ENCODE results near the gene PML.

Gene PML

GRCh38 chr15:73951601-73952000, 42.9 kb upstream of the PML start:
- Histone ChIP-seq H3K9ac (ENCODE audit: low read length) (peak overlapping the region; percentile 4), H3K4me1 (ENCODE audit: control insufficient read depth, insufficient read depth, low read length) (peaks cover 18% of the 10 kb centered on the region), H3K9me3 (ENCODE audit: control insufficient read depth, insufficient read depth, low read depth, low read length) (no peaks in the 10 kb centered on the region), H3K36me3 (ENCODE audit: control insufficient read depth, insufficient read depth, low read length) (peaks cover 8% of the 10 kb centered on the region), H3K4me3 (ENCODE audit: low read depth, low read length) (no peak overlapping the region), H3K27me3 (ENCODE audit: control insufficient read depth, insufficient read depth, low read length) (no peaks in the 10 kb centered on the region), H3K27ac (ENCODE audit: low read depth, low read length) (no peak overlapping the region; the same call in 1 of the 2 replicates)

DNA sequence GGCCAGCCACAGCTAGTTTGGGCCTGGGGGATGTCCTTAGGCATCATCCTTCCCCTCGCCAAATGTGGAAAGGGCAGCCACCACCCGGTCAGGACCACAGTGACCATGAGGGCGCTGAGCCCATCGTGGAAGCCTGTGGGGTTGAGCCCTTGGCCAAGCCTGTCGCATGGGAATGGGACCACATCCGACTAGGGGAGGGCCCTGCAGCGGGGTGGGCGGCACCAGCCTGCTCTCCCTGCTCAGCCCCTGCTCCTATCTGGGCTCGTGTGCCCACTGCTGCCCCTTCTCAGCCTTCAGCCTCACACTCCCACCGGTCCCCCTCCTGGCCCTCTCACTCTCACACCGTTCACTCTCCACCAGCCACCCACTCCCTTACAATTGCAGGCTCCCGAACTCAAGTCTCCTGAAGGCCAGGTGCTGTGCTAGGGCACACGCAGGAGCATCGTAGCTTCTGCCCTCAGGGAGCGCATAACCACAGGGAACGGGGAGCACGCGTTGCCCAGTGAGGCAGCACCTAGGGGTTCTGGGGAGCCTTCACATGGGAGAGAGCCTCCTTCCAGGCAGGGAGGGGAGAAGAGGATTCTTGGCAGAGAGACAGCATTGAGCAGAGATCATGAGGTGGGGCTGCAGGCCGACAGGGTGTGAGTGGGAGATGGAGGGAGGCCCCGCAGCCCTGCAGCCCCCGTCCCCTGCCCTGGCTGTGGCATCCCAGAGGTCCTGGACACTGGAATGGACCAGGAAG, 42.2 kb upstream of the PML start:
- Histone ChIP-seq H3K9ac (ENCODE audit: low read length) (no peak overlapping the region), H3K4me3 (ENCODE audit: low read depth, low read length) (no peak overlapping the region), H3K27me3 (ENCODE audit: control insufficient read depth, insufficient read depth, low read length) (no peaks in the 10 kb centered on the region), H3K36me3 (ENCODE audit: control insufficient read depth, insufficient read depth, low read length) (peaks cover 5% of the 10 kb centered on the region), H3K4me1 (ENCODE audit: control insufficient read depth, insufficient read depth, low read length) (peaks cover 18% of the 10 kb centered on the region), H3K27ac (ENCODE audit: low read depth, low read length) (no peak overlapping the region), H3K9me3 (ENCODE audit: control insufficient read depth, insufficient read depth, low read depth, low read length) (no peaks in the 10 kb centered on the region)

- Histone ChIP-seq H3K27me3 (ENCODE audit: control insufficient read depth, insufficient read depth, low read length) (no peaks in the 10 kb centered on the region), H3K9ac (ENCODE audit: low read length) (no peak overlapping the region), H3K4me1 (ENCODE audit: control insufficient read depth, insufficient read depth, low read length) (peaks cover 18% of the 10 kb centered on the region), H3K9me3 (ENCODE audit: control insufficient read depth, insufficient read depth, low read depth, low read length) (no peaks in the 10 kb centered on the region), H3K36me3 (ENCODE audit: control insufficient read depth, insufficient read depth, low read length) (peaks cover 5% of the 10 kb centered on the region), H3K4me3 (ENCODE audit: low read depth, low read length) (no peak overlapping the region), H3K27ac (ENCODE audit: low read depth, low read length) (no peak overlapping the region)
Observed at GRCh38 chr15:73952913-73953750, 41.4 kb upstream of the PML start.

- Histone ChIP-seq H3K4me1 (ENCODE audit: control insufficient read depth, insufficient read depth, low read length) (peaks cover 18% of the 10 kb centered on the region), H3K9ac (ENCODE audit: low read length) (no peak overlapping the region)
Observed at GRCh38 chr15:73954188-73955145, 40.0 kb upstream of the PML start.

GRCh38 chr15:73955326-73955725, 39.2 kb upstream of the PML start:
- Histone ChIP-seq H3K27ac (ENCODE audit: low read depth, low read length) (no peak overlapping the region), H3K9me3 (ENCODE audit: control insufficient read depth, insufficient read depth, low read depth, low read length) (no peaks in the 10 kb centered on the region), H3K4me3 (ENCODE audit: low read depth, low read length) (no peak overlapping the region), H3K36me3 (ENCODE audit: control insufficient read depth, insufficient read depth, low read length) (no peaks in the 10 kb centered on the region; the same call in 1 of the 2 replicates), H3K27me3 (ENCODE audit: control insufficient read depth, insufficient read depth, low read length) (no peaks in the 10 kb centered on the region), H3K4me1 (ENCODE audit: control insufficient read depth, insufficient read depth, low read length) (peaks cover 18% of the 10 kb centered on the region), H3K9ac (ENCODE audit: low read length) (no peak overlapping the region)

More at GRCh38 chr15:73954188-73955145, 40.0 kb upstream of the PML start:
- Histone ChIP-seq H3K4me3 (ENCODE audit: low read depth, low read length) (no peak overlapping the region), H3K9me3 (ENCODE audit: control insufficient read depth, insufficient read depth, low read depth, low read length) (no peaks in the 10 kb centered on the region), H3K27me3 (ENCODE audit: control insufficient read depth, insufficient read depth, low read length) (no peaks in the 10 kb centered on the region), H3K27ac (ENCODE audit: low read depth, low read length) (no peak overlapping the region), H3K36me3 (ENCODE audit: control insufficient read depth, insufficient read depth, low read length) (peaks cover 4% of the 10 kb centered on the region)

DNA sequence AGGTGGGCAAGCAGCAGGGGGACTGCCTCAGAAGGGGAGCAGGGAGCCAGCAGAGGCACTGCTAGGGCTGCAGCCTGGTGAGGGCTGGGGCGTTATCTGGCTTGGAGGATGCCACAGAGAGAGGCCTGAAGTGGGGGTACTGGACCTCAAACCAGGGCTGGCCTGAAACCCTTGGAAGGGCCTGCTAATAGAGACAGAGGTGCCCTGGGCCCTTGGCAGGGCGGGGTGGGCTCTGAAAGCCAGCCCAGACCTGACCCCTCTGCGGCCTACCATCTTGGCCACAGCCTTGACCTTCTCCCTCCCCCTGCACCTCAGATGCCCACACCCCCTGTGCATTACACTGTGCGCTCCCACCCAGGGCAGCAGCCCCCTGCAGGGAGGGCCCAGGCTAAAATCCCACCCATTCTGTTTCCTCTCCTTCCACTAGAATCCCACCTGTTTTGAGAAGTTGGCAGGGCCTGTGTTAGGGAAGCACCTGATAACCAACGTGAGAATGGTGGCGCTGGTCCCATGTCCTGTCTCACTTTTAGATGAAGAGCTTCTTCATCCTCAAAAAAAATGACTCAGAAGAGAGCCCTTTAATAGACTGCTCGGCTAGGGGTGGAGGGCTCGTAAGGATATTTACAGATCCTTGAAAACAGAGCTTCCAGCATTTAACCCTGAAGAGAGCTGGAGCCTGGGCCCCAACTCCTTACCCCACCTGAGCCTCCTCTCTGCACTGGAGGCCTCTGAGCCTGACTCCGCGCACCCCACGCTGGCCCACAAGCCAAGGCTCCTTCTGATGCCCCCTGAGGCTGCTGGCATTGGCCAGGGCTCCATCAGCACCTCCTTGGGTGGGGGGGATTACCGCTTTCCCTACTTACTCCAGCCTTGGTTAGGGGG, 38.4 kb upstream of the PML start:
- H3K36me3 ChIP-seq (ENCODE audit: control insufficient read depth, insufficient read depth, low read length): no peaks in the 10 kb centered on the region
- no peak overlapping the region for H3K27ac ChIP-seq (ENCODE audit: low read depth, low read length)
- H3K4me1 ChIP-seq (ENCODE audit: control insufficient read depth, insufficient read depth, low read length): peaks cover 13% of the 10 kb centered on the region
- no peak overlapping the region for H3K9ac ChIP-seq (ENCODE audit: low read length)
- no peaks in the 10 kb centered on the region for H3K9me3 ChIP-seq (ENCODE audit: control insufficient read depth, insufficient read depth, low read depth, low read length)
- no peaks in the 10 kb centered on the region for H3K27me3 ChIP-seq (ENCODE audit: control insufficient read depth, insufficient read depth, low read length)
- H3K4me3 ChIP-seq (ENCODE audit: low read depth, low read length): no peak overlapping the region

- H3K27me3 ChIP-seq (ENCODE audit: control insufficient read depth, insufficient read depth, low read length): no peaks in the 10 kb centered on the region
- H3K9ac ChIP-seq (ENCODE audit: low read length): no peak overlapping the region
- H3K36me3 ChIP-seq (ENCODE audit: control insufficient read depth, insufficient read depth, low read length): no peaks in the 10 kb centered on the region
- H3K27ac ChIP-seq (ENCODE audit: low read depth, low read length): no peak overlapping the region
- no peak overlapping the region for H3K4me3 ChIP-seq (ENCODE audit: low read depth, low read length)
- H3K4me1 ChIP-seq (ENCODE audit: control insufficient read depth, insufficient read depth, low read length): peaks cover 7% of the 10 kb centered on the region
- H3K9me3 ChIP-seq (ENCODE audit: control insufficient read depth, insufficient read depth, low read depth, low read length): no peaks in the 10 kb centered on the region
Observed at GRCh38 chr15:73956743-73957135, 37.8 kb upstream of the PML start.

DNA sequence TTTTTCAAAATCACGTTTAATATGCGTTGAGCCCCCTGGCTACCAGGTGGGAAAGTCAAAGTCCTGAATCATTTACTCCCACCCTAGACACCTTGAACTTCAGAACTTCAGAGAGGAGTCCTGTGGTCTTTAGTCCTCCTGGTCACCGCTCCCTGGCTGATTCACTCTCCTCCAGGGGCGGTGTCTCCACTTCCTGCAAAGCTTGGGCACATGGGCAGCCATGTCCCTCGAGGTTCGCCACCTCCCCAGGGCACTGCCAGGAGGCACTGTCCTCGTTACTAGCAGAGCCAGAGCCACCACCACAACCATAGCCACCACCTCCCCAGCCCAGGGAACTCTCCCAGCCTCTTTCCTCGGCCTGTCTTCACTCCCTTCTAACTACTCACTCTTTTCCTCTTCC, 37.2 kb upstream of the PML start:
- peaks cover 1% of the 10 kb centered on the region; the same call in 1 of the 2 replicates for H3K4me1 ChIP-seq (ENCODE audit: control insufficient read depth, insufficient read depth, low read length)
- H3K4me3 ChIP-seq (ENCODE audit: low read depth, low read length): no peak overlapping the region
- no peaks in the 10 kb centered on the region for H3K9me3 ChIP-seq (ENCODE audit: control insufficient read depth, insufficient read depth, low read depth, low read length)
- H3K9ac ChIP-seq (ENCODE audit: low read length): no peak overlapping the region
- H3K36me3 ChIP-seq (ENCODE audit: control insufficient read depth, insufficient read depth, low read length): no peaks in the 10 kb centered on the region
- no peak overlapping the region for H3K27ac ChIP-seq (ENCODE audit: low read depth, low read length)
- H3K27me3 ChIP-seq (ENCODE audit: control insufficient read depth, insufficient read depth, low read length): no peaks in the 10 kb centered on the region

- H3K27me3 ChIP-seq (ENCODE audit: control insufficient read depth, insufficient read depth, low read length): no peaks in the 10 kb centered on the region
- no peak overlapping the region for H3K4me3 ChIP-seq (ENCODE audit: low read depth, low read length)
- H3K27ac ChIP-seq (ENCODE audit: low read depth, low read length): no peak overlapping the region
- no peaks in the 10 kb centered on the region for H3K36me3 ChIP-seq (ENCODE audit: control insufficient read depth, insufficient read depth, low read length)
- H3K9ac ChIP-seq (ENCODE audit: low read length): no peak overlapping the region
- no peaks in the 10 kb centered on the region for H3K4me1 ChIP-seq (ENCODE audit: control insufficient read depth, insufficient read depth, low read length)
- H3K9me3 ChIP-seq (ENCODE audit: control insufficient read depth, insufficient read depth, low read depth, low read length): no peaks in the 10 kb centered on the region
Observed at GRCh38 chr15:73957785-73958184, 36.7 kb upstream of the PML start.

- no peaks in the 10 kb centered on the region for H3K9me3 ChIP-seq (ENCODE audit: control insufficient read depth, insufficient read depth, low read depth, low read length)
Observed at GRCh38 chr15:73959012-73959581, 35.4 kb upstream of the PML start.

More at GRCh38 chr15:73959012-73959581, 35.4 kb upstream of the PML start:
- H3K27ac ChIP-seq (ENCODE audit: low read depth, low read length): no peak overlapping the region
- no peaks in the 10 kb centered on the region for H3K4me1 ChIP-seq (ENCODE audit: control insufficient read depth, insufficient read depth, low read length)
- H3K36me3 ChIP-seq (ENCODE audit: control insufficient read depth, insufficient read depth, low read length): no peaks in the 10 kb centered on the region
- H3K9ac ChIP-seq (ENCODE audit: low read length): no peak overlapping the region
- H3K4me3 ChIP-seq (ENCODE audit: low read depth, low read length): no peak overlapping the region
- no peaks in the 10 kb centered on the region for H3K27me3 ChIP-seq (ENCODE audit: control insufficient read depth, insufficient read depth, low read length)

Measured in HUES6 (cell line).